IMR-90 (cell line): Measurements from ENCODE around the gene DYRK2.

Experiments
- BHLHE40 ChIP-seq: fragments of 150-350 bp; IDR thresholded peaks from 2 replicates; pipeline ENCODE4 v1.6.1; 2016; ENCODE audit warnings: mild to moderate bottlenecking, low read depth, low read length
- CTCF ChIP-seq: conservative IDR thresholded peaks from 2 replicates; pipeline ENCODE4 v1.5.1; 2012; ENCODE audit warnings: mild to moderate bottlenecking, low read depth, low read length, improper control_type of control experiment
- ELK1 ChIP-seq: fragments of 150-350 bp; IDR thresholded peaks from 2 replicates; pipeline ENCODE4 v1.6.1; 2016; ENCODE audit warnings: low read depth, mild to moderate bottlenecking, low read length, moderate library complexity, borderline replicate concordance
- POLR2A ChIP-seq: IDR thresholded peaks from 2 replicates; pipeline ENCODE4 v1.6.1; 2012; ENCODE audit warnings: mild to moderate bottlenecking, low read depth, low read length

GRCh38 chr12:67638694-67639093 is 9.9 kb upstream of the DYRK2 start:
- no peak for TF ChIP-seq POLR2A
- no peak for TF ChIP-seq CTCF
- no peak for TF ChIP-seq BHLHE40
- no peak for TF ChIP-seq ELK1
